WTC11 (cell line): ENCODE results near the gene TGIF1. TPM values are rescaled to one million over a fixed set of nuclear protein-coding genes. Genes with fewer than 3 reads are reported as not detected.

Experiments used
- ATAC-seq: fragments of 200-7000 bp; cut with Tn5 transposase; 2 replicates; pipeline ENCODE4 v1.10.0; 2021; ENCODE audit warnings: mild to moderate bottlenecking, moderate library complexity
- CTCF ChIA-PET: fragments of 300-600 bp; sonication (Branson Sonifier 250); formaldehyde crosslinking; loops from one replicate; lab custom pipeline; 2021; ENCODE audit warnings: antibody characterized with exemption; lab: Charles Lee
- POLR2A ChIA-PET: fragments of 350-600 bp; sonication (Branson Sonifier 250); formaldehyde crosslinking; loops from one replicate; lab custom pipeline; 2021; ENCODE audit warnings: antibody characterized with exemption; lab: Charles Lee
- DNase-seq: peaks from one replicate; pipeline ENCODE4 v3.0.0; 2021; ENCODE audit warnings: low spot score
- H3K27ac Mint-ChIP-seq: 2 replicates; pipeline ENCODE4 v1.8.0; 2021; ENCODE audit warnings: mixed read lengths
- H3K27me3 Mint-ChIP-seq: 2 replicates; pipeline ENCODE4 v1.8.0; 2021; ENCODE audit warnings: low read depth, mild to moderate bottlenecking, moderate library complexity, mixed read lengths
- H3K36me3 Mint-ChIP-seq: 2 replicates; pipeline ENCODE4 v1.8.0; 2021; ENCODE audit warnings: mixed read lengths
- H3K4me1 Mint-ChIP-seq: 2 replicates; pipeline ENCODE4 v1.8.0; 2022; ENCODE audit warnings: mixed read lengths
- H3K4me3 Mint-ChIP-seq: 2 replicates; pipeline ENCODE4 v1.8.0; 2021; ENCODE audit warnings: mild to moderate bottlenecking, moderate library complexity, mixed read lengths
- H3K9me3 Mint-ChIP-seq: 2 replicates; pipeline ENCODE4 v1.8.0; 2021; ENCODE audit warnings: mixed read lengths
- CTCF ChIP-seq: fragments of 200-600 bp; IDR thresholded peaks from 2 replicates; pipeline ENCODE4 v1.8.0; 2022; ENCODE audit warnings: antibody characterized with exemption
- ESRRA ChIP-seq: sonication (generic); formaldehyde crosslinking; IDR thresholded peaks from 2 replicates; pipeline ENCODE4 v1.8.1; 2022; ENCODE audit warnings: mild to moderate bottlenecking, missing genetic modification reagents, borderline replicate concordance
- IRF1 ChIP-seq: sonication (generic); formaldehyde crosslinking; IDR thresholded peaks from 2 replicates; pipeline ENCODE4 v1.8.0; 2023; ENCODE audit warnings: missing genetic modification reagents
- IRF2 ChIP-seq: sonication (generic); formaldehyde crosslinking; IDR thresholded peaks from 2 replicates; pipeline ENCODE4 v1.8.0; 2022; ENCODE audit warnings: low read depth, missing genetic modification reagents, borderline replicate concordance
- JUN ChIP-seq: sonication (generic); formaldehyde crosslinking; IDR thresholded peaks from 2 replicates; pipeline ENCODE4 v1.8.0; 2023; ENCODE audit warnings: mild to moderate bottlenecking, missing genetic modification reagents
- KAT7 ChIP-seq: sonication (generic); formaldehyde crosslinking; IDR thresholded peaks from 2 replicates; pipeline ENCODE4 v1.8.1; 2023; ENCODE audit warnings: missing genetic modification reagents, mild to moderate bottlenecking, borderline replicate concordance
- MYBL2 ChIP-seq: sonication (generic); formaldehyde crosslinking; IDR thresholded peaks from 2 replicates; pipeline ENCODE4 v1.8.1; 2023; ENCODE audit warnings: mild to moderate bottlenecking, moderate library complexity, missing genetic modification reagents
- NFE2L1 ChIP-seq: sonication (generic); formaldehyde crosslinking; IDR thresholded peaks from 2 replicates; pipeline ENCODE4 v1.8.1; 2023; ENCODE audit warnings: missing genetic modification reagents
- NR2C2 ChIP-seq: sonication (generic); formaldehyde crosslinking; IDR thresholded peaks from 2 replicates; pipeline ENCODE4 v1.8.0; 2022; ENCODE audit warnings: mild to moderate bottlenecking, missing genetic modification reagents
- OVOL2 ChIP-seq: fragments of 250-450 bp; sonication (Bioruptor Pico); IDR thresholded peaks from 2 replicates; pipeline ENCODE4 v1.9.0; 2021; ENCODE audit warnings: mild to moderate bottlenecking, borderline replicate concordance
- PREB ChIP-seq: sonication (generic); formaldehyde crosslinking; IDR thresholded peaks from 2 replicates; pipeline ENCODE4 v1.8.1; 2022; ENCODE audit warnings: mild to moderate bottlenecking, missing genetic modification reagents, moderate library complexity, borderline replicate concordance
- RORB ChIP-seq: fragments of 250-450 bp; sonication (Bioruptor Pico); IDR thresholded peaks from 2 replicates; pipeline ENCODE4 v1.9.0; 2021; ENCODE audit warnings: mild to moderate bottlenecking
- TCF7 ChIP-seq: sonication (generic); formaldehyde crosslinking; IDR thresholded peaks from 2 replicates; pipeline ENCODE4 v1.8.0; 2022; ENCODE audit warnings: mild to moderate bottlenecking, low read depth, missing genetic modification reagents, moderate library complexity
- TEAD1 ChIP-seq: sonication (generic); formaldehyde crosslinking; IDR thresholded peaks from 2 replicates; pipeline ENCODE4 v1.8.0; 2022; ENCODE audit warnings: mild to moderate bottlenecking, missing genetic modification reagents
- TP53 ChIP-seq: sonication (generic); formaldehyde crosslinking; IDR thresholded peaks from 2 replicates; pipeline ENCODE4 v1.8.1; 2023; ENCODE audit warnings: mild to moderate bottlenecking, missing genetic modification reagents
- ZBTB21 ChIP-seq: sonication (generic); formaldehyde crosslinking; IDR thresholded peaks from 2 replicates; pipeline ENCODE4 v1.8.1; 2023; ENCODE audit warnings: mild to moderate bottlenecking, missing genetic modification reagents, borderline replicate concordance
- ZMAT4 ChIP-seq: fragments of 250-450 bp; sonication (Bioruptor Pico); IDR thresholded peaks from 2 replicates; pipeline ENCODE4 v1.9.0; 2021; ENCODE audit warnings: mild to moderate bottlenecking
- ZNF425 ChIP-seq: fragments of 250-450 bp; sonication (Bioruptor Pico); conservative IDR thresholded peaks from 2 replicates; pipeline ENCODE4 v1.9.0; 2021; ENCODE audit warnings: mild to moderate bottlenecking
- total RNA-seq: library from RNA; stranded (reverse); gene quantifications from 3 replicates; pipeline ENCODE4 v1.2.3, GENCODE V29; 2021
- TF ChIP-seq, protein P1 (sequence below): sonication (generic); formaldehyde crosslinking; IDR thresholded peaks from 2 replicates; pipeline ENCODE4 v1.8.1; 2022; ENCODE audit warnings: missing genetic modification reagents, borderline replicate concordance
- TF ChIP-seq, protein P2 (sequence below): sonication (generic); formaldehyde crosslinking; IDR thresholded peaks from 2 replicates; pipeline ENCODE4 v1.8.0; 2023; ENCODE audit warnings: mild to moderate bottlenecking, missing genetic modification reagents

Gene TGIF1
- total RNA-seq, 1 experiment from 2014 or later, result 206 TPM

DNA sequence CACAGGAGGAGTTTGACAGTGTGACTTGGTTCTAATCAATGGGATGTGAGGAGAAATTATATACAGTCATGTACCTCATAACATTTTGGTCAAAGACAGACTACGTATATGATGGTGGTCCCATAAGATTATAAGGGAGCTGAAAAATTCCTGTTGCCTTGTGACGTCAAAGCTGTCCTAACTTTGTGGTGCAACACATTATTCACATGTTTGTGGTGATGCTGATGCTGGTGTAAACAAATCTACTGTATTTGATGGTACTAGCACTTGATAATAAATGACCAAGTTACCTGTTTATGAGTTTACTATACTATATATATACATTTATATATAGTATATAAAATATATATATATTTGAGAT is 29.1 kb upstream of the TGIF1 start (continued):
- no peak for TF ChIP-seq KAT7
- no peak for TF ChIP-seq MYBL2 (CRISPR knock-in tag)
- TF ChIP-seq ESRRA (CRISPR knock-in tag), result no peak

DNA sequence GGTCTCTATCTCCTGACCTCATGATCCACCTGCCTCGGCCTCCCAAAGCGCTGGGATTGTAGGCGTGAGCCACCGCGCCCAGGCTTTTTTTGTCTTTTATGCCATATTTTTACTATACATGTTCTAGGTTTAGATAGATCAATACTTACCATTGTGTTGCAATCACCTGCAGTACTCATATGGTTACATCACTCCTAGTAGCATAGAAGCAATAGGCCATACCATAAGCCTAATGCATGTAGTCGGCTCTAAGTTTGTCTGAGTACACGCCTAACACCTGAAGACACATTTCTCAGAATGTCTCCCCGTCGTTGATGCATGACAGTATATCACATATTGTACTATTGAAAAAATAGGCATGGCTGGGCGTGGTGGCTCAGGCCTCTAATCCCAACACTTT is 27.1 kb upstream of the TGIF1 start:
- H3K4me3 Mint-ChIP-seq, result no peak overlapping the region
- peaks cover 3% of the 10 kb centered on the region; the same call in 1 of the 2 replicates for H3K36me3 Mint-ChIP-seq
- no peak for TF ChIP-seq TEAD1 (CRISPR knock-in tag)
- TF ChIP-seq TCF7 (CRISPR knock-in tag), result no peak
- TF ChIP-seq PREB (CRISPR knock-in tag), result no peak
- TF ChIP-seq, protein P1, sequence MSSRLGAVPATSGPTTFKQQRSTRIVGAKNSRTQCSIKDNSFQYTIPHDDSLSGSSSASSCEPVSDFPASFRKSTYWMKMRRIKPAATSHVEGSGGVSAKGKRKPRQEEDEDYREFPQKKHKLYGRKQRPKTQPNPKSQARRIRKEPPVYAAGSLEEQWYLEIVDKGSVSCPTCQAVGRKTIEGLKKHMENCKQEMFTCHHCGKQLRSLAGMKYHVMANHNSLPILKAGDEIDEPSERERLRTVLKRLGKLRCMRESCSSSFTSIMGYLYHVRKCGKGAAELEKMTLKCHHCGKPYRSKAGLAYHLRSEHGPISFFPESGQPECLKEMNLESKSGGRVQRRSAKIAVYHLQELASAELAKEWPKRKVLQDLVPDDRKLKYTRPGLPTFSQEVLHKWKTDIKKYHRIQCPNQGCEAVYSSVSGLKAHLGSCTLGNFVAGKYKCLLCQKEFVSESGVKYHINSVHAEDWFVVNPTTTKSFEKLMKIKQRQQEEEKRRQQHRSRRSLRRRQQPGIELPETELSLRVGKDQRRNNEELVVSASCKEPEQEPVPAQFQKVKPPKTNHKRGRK (CRISPR knock-in tag), result no peak
- TF ChIP-seq OVOL2, result no peak
- TF ChIP-seq NR2C2 (CRISPR knock-in tag), result no peak
- no peak for TF ChIP-seq ZNF425 (CRISPR knock-in tag)
- TF ChIP-seq RORB (CRISPR knock-in tag), result no peak
- TF ChIP-seq, protein P2, sequence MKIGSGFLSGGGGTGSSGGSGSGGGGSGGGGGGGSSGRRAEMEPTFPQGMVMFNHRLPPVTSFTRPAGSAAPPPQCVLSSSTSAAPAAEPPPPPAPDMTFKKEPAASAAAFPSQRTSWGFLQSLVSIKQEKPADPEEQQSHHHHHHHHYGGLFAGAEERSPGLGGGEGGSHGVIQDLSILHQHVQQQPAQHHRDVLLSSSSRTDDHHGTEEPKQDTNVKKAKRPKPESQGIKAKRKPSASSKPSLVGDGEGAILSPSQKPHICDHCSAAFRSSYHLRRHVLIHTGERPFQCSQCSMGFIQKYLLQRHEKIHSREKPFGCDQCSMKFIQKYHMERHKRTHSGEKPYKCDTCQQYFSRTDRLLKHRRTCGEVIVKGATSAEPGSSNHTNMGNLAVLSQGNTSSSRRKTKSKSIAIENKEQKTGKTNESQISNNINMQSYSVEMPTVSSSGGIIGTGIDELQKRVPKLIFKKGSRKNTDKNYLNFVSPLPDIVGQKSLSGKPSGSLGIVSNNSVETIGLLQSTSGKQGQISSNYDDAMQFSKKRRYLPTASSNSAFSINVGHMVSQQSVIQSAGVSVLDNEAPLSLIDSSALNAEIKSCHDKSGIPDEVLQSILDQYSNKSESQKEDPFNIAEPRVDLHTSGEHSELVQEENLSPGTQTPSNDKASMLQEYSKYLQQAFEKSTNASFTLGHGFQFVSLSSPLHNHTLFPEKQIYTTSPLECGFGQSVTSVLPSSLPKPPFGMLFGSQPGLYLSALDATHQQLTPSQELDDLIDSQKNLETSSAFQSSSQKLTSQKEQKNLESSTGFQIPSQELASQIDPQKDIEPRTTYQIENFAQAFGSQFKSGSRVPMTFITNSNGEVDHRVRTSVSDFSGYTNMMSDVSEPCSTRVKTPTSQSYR (CRISPR knock-in tag), result no peak
- H3K27me3 Mint-ChIP-seq, result no peaks in the 10 kb centered on the region
- ATAC-seq (no peak), DNase-seq (no peak)
- no peak overlapping the region for H3K27ac Mint-ChIP-seq
- CTCF ChIA-PET, result interaction anchor here (0.6 kb wide), 1 partner anchor 171 kb away, joined by 6 read pairs; no protein-coding TSS in a partner anchor
- H3K9me3 Mint-ChIP-seq, result peaks cover 3% of the 10 kb centered on the region; the same call in 1 of the 2 replicates
- H3K4me1 Mint-ChIP-seq, result peaks cover 5% of the 10 kb centered on the region; the same call in 1 of the 2 replicates
- POLR2A ChIA-PET, result no interaction called here

DNA sequence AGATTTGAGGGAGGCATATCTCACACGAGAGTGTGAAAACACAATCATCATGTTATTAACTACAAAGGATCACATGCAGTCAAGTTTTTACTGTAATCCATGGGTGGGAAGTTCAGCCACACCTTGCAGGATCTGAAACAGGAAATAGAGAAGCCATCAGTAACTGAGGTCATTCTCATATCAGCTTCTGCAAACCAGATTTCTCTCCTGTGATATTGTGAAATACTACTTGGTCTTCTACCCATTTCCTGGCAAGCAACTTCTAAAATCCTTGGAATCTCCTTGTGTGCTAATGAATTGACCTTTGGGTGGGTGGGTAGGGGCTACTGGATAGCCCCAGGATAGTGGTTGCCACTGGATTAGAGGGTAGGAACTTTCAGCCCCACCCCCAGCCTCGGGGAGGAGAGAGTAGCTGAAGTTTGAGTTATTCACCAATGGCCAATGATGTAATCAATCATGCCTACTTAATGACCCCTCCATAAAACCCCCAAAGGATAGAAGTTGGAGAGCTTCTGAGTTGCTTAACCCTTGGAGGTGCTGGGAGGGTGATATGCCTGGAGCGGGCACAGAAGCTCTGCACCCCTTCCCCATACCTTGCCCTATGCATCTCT is 25.6 kb upstream of the TGIF1 start:
- ATAC-seq (no peak), DNase-seq (no peak)
- Mint-ChIP-seq H3K9me3 (peaks cover 3% of the 10 kb centered on the region; the same call in 1 of the 2 replicates), H3K4me1 (peaks cover 7% of the 10 kb centered on the region; the same call in 1 of the 2 replicates), H3K27me3 (no peaks in the 10 kb centered on the region), H3K36me3 (peaks cover 3% of the 10 kb centered on the region; the same call in 1 of the 2 replicates), H3K27ac (no peak overlapping the region), H3K4me3 (no peak overlapping the region)
- ChIA-PET POLR2A (no interaction called here), CTCF (interaction anchor here (1.2 kb wide), 1 partner anchor 170 kb away, joined by 4 read pairs; no protein-coding TSS in a partner anchor)
- TF ChIP-seq PREB (CRISPR knock-in tag), result no peak
- TF ChIP-seq IRF2 (CRISPR knock-in tag), result no peak
- no peak for TF ChIP-seq JUN
- TF ChIP-seq TP53 (CRISPR knock-in tag), result no peak
- no peak for TF ChIP-seq IRF1
- TF ChIP-seq ZMAT4 (CRISPR knock-in tag), result no peak
- TF ChIP-seq ESRRA (CRISPR knock-in tag), result no peak
- no peak for TF ChIP-seq NFE2L1 (CRISPR knock-in tag)
- TF ChIP-seq ZBTB21 (CRISPR knock-in tag), result no peak
- TF ChIP-seq CTCF, result no peak
